K562 (cell line): ENCODE data around the gene TIPARP. TPM values are rescaled to one million over a fixed set of nuclear protein-coding genes. Genes with fewer than 3 reads are reported as not detected.

Experiments
- ATAC-seq: fragments of 200-7000 bp; cut with Tn5 transposase; 3 replicates; pipeline ENCODE4 v1.9.1; 2020; ENCODE audit warnings: moderate library complexity
- BruUV-seq: library from RNA; stranded (reverse); fragments of 400-500 nt; replicated peaks from 2 replicates; lab custom pipeline; 2021; lab: Mats Ljungman, UMichigan
- CTCF ChIA-PET: fragments of 300-600 bp; formaldehyde crosslinking; extraction: SDS; loops from one replicate; lab custom pipeline; 2021; ENCODE audit warnings: low intra/inter-chr PET ratio; lab: Yijun Ruan, JAX
- POLR2A ChIA-PET: fragments of 300-600, 350-650 bp; sonication (Branson Sonifier 250); formaldehyde crosslinking; extraction: SDS; loops from one replicate; lab custom pipeline; 2021; ENCODE audit warnings: antibody characterized with exemption, inconsistent platforms; lab: Yijun Ruan, JAX
- DNase-seq, 4 experiments: peaks; one replicate each; pipeline versions ENCODE4 v3.0.0 to v3.0.0-alpha.2; 2011 to 2018; ENCODE audit warnings: low spot score in 3 of 4, mixed read lengths in 3 of 4; ENCODE audit errors: extremely low read depth in 1 of 4
- FAIRE-seq: peaks from 2 replicates; lab custom pipeline; 2011; peaks lifted over from hg19 to GRCh38; lab: Jason Lieb, UNC
- H2AFZ ChIP-seq: 2 replicates; pipeline ENCODE4 v1.6.0; 2011; ENCODE audit warnings: low read depth, low read length, control low read depth, inconsistent platforms
- H3K27ac ChIP-seq: fragments of 200-600 bp; 3 replicates; pipeline ENCODE4 v1.8.0; 2011; ENCODE audit warnings: low read depth, mild to moderate bottlenecking, control low read depth, inconsistent platforms, low read length, moderate library complexity, mixed read lengths; ENCODE audit errors: extremely low read depth
- H3K27me3 ChIP-seq, 2 experiments: fragments of 300-600 bp in 1 of 2; 2 replicates in 1 of 2; 3 replicates in 1 of 2; pipeline versions ENCODE4 v1.6.0 to v1.8.0; 2011; ENCODE audit warnings: inconsistent platforms in 2 of 2, low read length in 2 of 2, mild to moderate bottlenecking in 1 of 2, mixed read lengths in 1 of 2, moderate library complexity in 1 of 2; ENCODE audit not compliant: control insufficient read depth in 2 of 2, insufficient read depth in 2 of 2
- H3K36me3 ChIP-seq: fragments of 300-600 bp; 3 replicates; pipeline ENCODE4 v1.8.0; 2011; ENCODE audit warnings: mild to moderate bottlenecking, low read length, inconsistent platforms; ENCODE audit not compliant: control insufficient read depth, insufficient read depth
- H3K4me1 ChIP-seq, 2 experiments: fragments of 200-600 bp in 1 of 2; replicated peaks in 1 of 2; 2 replicates in 1 of 2; 3 replicates in 1 of 2; pipeline versions ENCODE4 v1.5.1 to v1.8.0; 2011; ENCODE audit warnings: inconsistent platforms in 2 of 2, low read length in 2 of 2, mild to moderate bottlenecking in 1 of 2, mixed read lengths in 1 of 2, moderate library complexity in 1 of 2; ENCODE audit not compliant: control insufficient read depth in 2 of 2, insufficient read depth in 2 of 2
- H3K4me2 ChIP-seq: 2 replicates; pipeline ENCODE4 v1.6.1; 2011; ENCODE audit warnings: low read length, control low read depth, inconsistent platforms, mixed read lengths; ENCODE audit not compliant: insufficient read depth
- H3K4me3 ChIP-seq: fragments of 200-600 bp; sonication (generic), shearing (Covaris generic); 2 replicates; pipeline ENCODE4 v1.5.1; 2016; ENCODE audit warnings: control low read depth, inconsistent platforms
- H3K79me2 ChIP-seq: fragments of 200-600 bp; 3 replicates; pipeline ENCODE4 v1.8.0; 2011; ENCODE audit warnings: low read length, inconsistent platforms; ENCODE audit not compliant: control insufficient read depth, insufficient read depth
- H3K9ac ChIP-seq, 2 experiments: 2 replicates each; pipeline versions ENCODE4 v1.6.0 to v1.6.1; 2011; ENCODE audit warnings: low read depth in 2 of 2, low read length in 2 of 2, control low read depth in 1 of 2, inconsistent platforms in 1 of 2, mild to moderate bottlenecking in 1 of 2, mixed read lengths in 1 of 2; ENCODE audit not compliant: insufficient read depth in 1 of 2
- H3K9me1 ChIP-seq: one replicate; pipeline ENCODE4 v1.6.0; 2011; ENCODE audit warnings: inconsistent platforms, mild to moderate bottlenecking, low read length, moderate library complexity; ENCODE audit not compliant: control insufficient read depth, insufficient read depth
- H3K9me3 ChIP-seq: replicated peaks from 2 replicates; pipeline ENCODE4 v1.5.1; 2011; ENCODE audit warnings: low read depth, low read length, inconsistent platforms; ENCODE audit not compliant: control insufficient read depth, insufficient read depth
- H4K20me1 ChIP-seq: replicated peaks from 2 replicates; pipeline ENCODE4 v1.6.1; 2011; ENCODE audit warnings: low read length, inconsistent platforms, mixed read lengths; ENCODE audit not compliant: control insufficient read depth, insufficient read depth
- ARID1B ChIP-seq: fragments of 450-650 bp; IDR thresholded peaks from 2 replicates; pipeline ENCODE4 v1.6.1; 2016; ENCODE audit warnings: antibody characterized with exemption, mild to moderate bottlenecking, inconsistent platforms
- HNRNPH1 ChIP-seq: fragments of 200-400 bp; formaldehyde crosslinking; optimal IDR thresholded peaks from 2 replicates; pipeline ENCODE3; 2017; ENCODE audit warnings: low read depth, mild to moderate bottlenecking, low read length, moderate library complexity
- MAFF ChIP-seq: IDR thresholded peaks from 2 replicates; pipeline ENCODE4 v1.6.1; 2012; ENCODE audit warnings: low read length, improper control_type of control experiment
- MAFG ChIP-seq: fragments of 450-650 bp; conservative IDR thresholded peaks from 2 replicates; pipeline ENCODE4 v1.6.1; 2016; ENCODE audit warnings: missing genetic modification characterization, missing compliant biosample characterization
- MAX ChIP-seq: sonication (generic); formaldehyde crosslinking; IDR thresholded peaks from 2 replicates; pipeline ENCODE4 v1.9.0; 2022; ENCODE audit warnings: mild to moderate bottlenecking, missing genetic modification reagents
- NFIX ChIP-seq: fragments of 250-450 bp; sonication (Bioruptor Pico); IDR thresholded peaks from 2 replicates; pipeline ENCODE4 v1.4.0; 2020; ENCODE audit warnings: low read depth, mild to moderate bottlenecking, moderate library complexity
- NR3C1 ChIP-seq: sonication (generic); formaldehyde crosslinking; IDR thresholded peaks from 2 replicates; pipeline ENCODE4 v1.8.1; 2022; ENCODE audit warnings: missing genetic modification reagents
- RBM14 ChIP-seq: fragments of 200-400 bp; formaldehyde crosslinking; IDR thresholded peaks from 2 replicates; pipeline ENCODE4 v1.6.1; 2018; ENCODE audit warnings: low read depth, mild to moderate bottlenecking, low read length, moderate library complexity, borderline replicate concordance; ENCODE audit not compliant: insufficient read depth
- RERE ChIP-seq: sonication (generic); formaldehyde crosslinking; IDR thresholded peaks from 2 replicates; pipeline ENCODE4 v1.8.0; 2023; ENCODE audit warnings: missing genetic modification reagents, mild to moderate bottlenecking, borderline replicate concordance
- ZNF3 ChIP-seq: fragments of 250-450 bp; sonication (Bioruptor Pico); IDR thresholded peaks from 2 replicates; pipeline ENCODE4 v1.5.0; 2021; ENCODE audit warnings: mild to moderate bottlenecking, moderate library complexity
- ZNF316 ChIP-seq: fragments of 450-650 bp; IDR thresholded peaks from 2 replicates; pipeline ENCODE4 v1.6.1; 2016
- ZNF583 ChIP-seq: fragments of 250-450 bp; sonication (Bioruptor Pico); IDR thresholded peaks from 2 replicates; pipeline ENCODE4 v1.4.0; 2020
- WGBS: fragments of 100-300 bp; shearing (Covaris generic); methylation state at CpG from one replicate; pipeline ENCODE4 v1.1.6; 2016; ENCODE audit warnings: low coverage, mixed read lengths; ENCODE audit not compliant: insufficient coverage; ENCODE audit errors: missing lambda C conversion rate; 5-methylcytosine and 5-hydroxymethylcytosine counted together
- in situ Hi-C: fragments of 300-500 bp; cut with MboI; formaldehyde crosslinking; loops from 4 replicates; pipeline ENCODE4 v1.15.0; 2018; ENCODE audit warnings: inconsistent platforms, mixed read lengths
- intact Hi-C: fragments of 100-400 bp; cut with micrococcal nuclease; formaldehyde crosslinking; loops from 2 replicates; pipeline ENCODE4 v1.14.2; 2022
- polyA plus RNA-seq, 8 experiments: library from polyadenylated mRNA; depleted of rRNA in 4 of 8; stranded (reverse) in 5 of 8; unstranded in 3 of 8; fragments of >200 nt; fragmentation: Nextera tagmentation in 2 of 8; fragmentation: Illumina TruSeq in 1 of 8; extraction: Ambion mirVana in 2 of 8; extraction: Trizol in 1 of 8; gene quantifications; 2 replicates each; pipeline versions ENCODE4 v1.2.1 to v1.2.3, GENCODE V29; 2011 to 2014; ENCODE audit warnings: inconsistent platforms in 1 of 8, missing spikeins in 1 of 8
- total RNA-seq, 7 experiments: library from RNA; depleted of rRNA in 6 of 7; stranded (reverse); fragments of >200 nt in 6 of 7; fragmentation: Illumina TruSeq in 2 of 7; extraction: Trizol in 2 of 7; gene quantifications; 2 replicates each; pipeline versions ENCODE4 v1.2.1 to v1.2.3, GENCODE V29; 2011 to 2021; ENCODE audit warnings: low replicate concordance in 1 of 7
- TF ChIP-seq, protein P1 (sequence below): fragments of 450-650 bp; IDR thresholded peaks from 2 replicates; pipeline ENCODE4 v1.6.1; 2017; ENCODE audit warnings: antibody characterized with exemption, mild to moderate bottlenecking

TIPARP gene
- total and polyA plus RNA-seq, 9 of the 15 experiments (the other 6 are each of a cell fraction or from before 2014, with no cell fraction given) = 2.4 to 29.4 (median 15.1) TPM

DNA sequence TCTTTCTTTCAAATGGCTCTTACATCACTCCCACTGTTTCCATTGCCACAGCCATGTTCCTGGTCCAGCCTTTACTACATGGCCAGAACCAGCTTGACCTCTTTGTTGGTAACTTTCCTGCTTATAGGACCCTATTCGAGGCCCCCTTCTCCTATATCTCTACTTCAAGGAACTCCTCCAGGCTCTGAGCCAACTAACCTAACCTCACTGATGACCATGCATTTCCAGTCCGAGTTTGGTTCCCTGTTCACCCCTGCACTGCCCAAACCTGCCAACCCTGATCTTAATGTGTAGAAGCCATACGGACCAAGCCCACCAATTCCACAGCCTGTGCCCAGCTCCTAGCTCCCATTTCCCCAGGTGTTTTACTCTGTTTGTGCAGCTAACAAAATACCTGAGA lies 38.4 kb upstream of the TIPARP start:
- H3K4me3 ChIP-seq = no peak overlapping the region
- no TSS peak for BruUV-seq
- no peaks in the 10 kb centered on the region for H3K79me2 ChIP-seq
- peak; percentile 69 for ATAC-seq
- ChIA-PET POLR2A (interaction anchor here (1.1 kb wide), 1 partner anchor 81 kb away, joined by 3 read pairs; the partner anchor contains the start of gene SSR3), CTCF (no interaction called here)
- H3K9me3 ChIP-seq = no peaks in the 10 kb centered on the region
- H3K9me1 ChIP-seq = no peaks in the 10 kb centered on the region
- no peaks in the 10 kb centered on the region for H3K36me3 ChIP-seq
- DNase-seq = peak in 3 of 4 experiments; percentile 18 to 52 (median 46)
- FAIRE-seq = peak; percentile 64
- intact Hi-C loops (no loop called here), in situ Hi-C loops (no loop called here)
- H3K27ac ChIP-seq = no peak overlapping the region
- peaks cover 0 to 15% of the 10 kb centered on the region in 2 experiments; a peak in 4 of 5 replicates for H3K4me1 ChIP-seq
- no peaks in the 10 kb centered on the region for H4K20me1 ChIP-seq
- H3K27me3 ChIP-seq = no peaks in the 10 kb centered on the region
- peak overlapping the region; percentile 71 for H2AFZ ChIP-seq
- H3K9ac ChIP-seq = no peak overlapping the region
- H3K4me2 ChIP-seq = peak overlapping the region; percentile 32
- 7% methylated on average over 3 of the region's 3 CpGs for WGBS
- TF ChIP-seq HNRNPH1 = no peak
- peak; percentile 50 for TF ChIP-seq ZNF316
- TF ChIP-seq ZNF3 = no peak
- TF ChIP-seq MAFG (tag) = peak; percentile 49
- no peak for TF ChIP-seq ZNF583
- TF ChIP-seq NR3C1 = no peak
- no peak for TF ChIP-seq RBM14
- TF ChIP-seq MAX (CRISPR knock-in tag) = no peak
- TF ChIP-seq MAFF = peak; percentile 13; the same call in 1 of the 2 replicates
- TF ChIP-seq, protein P1, sequence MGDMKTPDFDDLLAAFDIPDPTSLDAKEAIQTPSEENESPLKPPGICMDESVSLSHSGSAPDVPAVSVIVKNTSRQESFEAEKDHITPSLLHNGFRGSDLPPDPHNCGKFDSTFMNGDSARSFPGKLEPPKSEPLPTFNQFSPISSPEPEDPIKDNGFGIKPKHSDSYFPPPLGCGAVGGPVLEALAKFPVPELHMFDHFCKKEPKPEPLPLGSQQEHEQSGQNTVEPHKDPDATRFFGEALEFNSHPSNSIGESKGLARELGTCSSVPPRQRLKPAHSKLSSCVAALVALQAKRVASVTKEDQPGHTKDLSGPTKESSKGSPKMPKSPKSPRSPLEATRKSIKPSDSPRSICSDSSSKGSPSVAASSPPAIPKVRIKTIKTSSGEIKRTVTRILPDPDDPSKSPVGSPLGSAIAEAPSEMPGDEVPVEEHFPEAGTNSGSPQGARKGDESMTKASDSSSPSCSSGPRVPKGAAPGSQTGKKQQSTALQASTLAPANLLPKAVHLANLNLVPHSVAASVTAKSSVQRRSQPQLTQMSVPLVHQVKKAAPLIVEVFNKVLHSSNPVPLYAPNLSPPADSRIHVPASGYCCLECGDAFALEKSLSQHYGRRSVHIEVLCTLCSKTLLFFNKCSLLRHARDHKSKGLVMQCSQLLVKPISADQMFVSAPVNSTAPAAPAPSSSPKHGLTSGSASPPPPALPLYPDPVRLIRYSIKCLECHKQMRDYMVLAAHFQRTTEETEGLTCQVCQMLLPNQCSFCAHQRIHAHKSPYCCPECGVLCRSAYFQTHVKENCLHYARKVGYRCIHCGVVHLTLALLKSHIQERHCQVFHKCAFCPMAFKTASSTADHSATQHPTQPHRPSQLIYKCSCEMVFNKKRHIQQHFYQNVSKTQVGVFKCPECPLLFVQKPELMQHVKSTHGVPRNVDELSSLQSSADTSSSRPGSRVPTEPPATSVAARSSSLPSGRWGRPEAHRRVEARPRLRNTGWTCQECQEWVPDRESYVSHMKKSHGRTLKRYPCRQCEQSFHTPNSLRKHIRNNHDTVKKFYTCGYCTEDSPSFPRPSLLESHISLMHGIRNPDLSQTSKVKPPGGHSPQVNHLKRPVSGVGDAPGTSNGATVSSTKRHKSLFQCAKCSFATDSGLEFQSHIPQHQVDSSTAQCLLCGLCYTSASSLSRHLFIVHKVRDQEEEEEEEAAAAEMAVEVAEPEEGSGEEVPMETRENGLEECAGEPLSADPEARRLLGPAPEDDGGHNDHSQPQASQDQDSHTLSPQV = peak; percentile 54; the same call in 1 of the 2 replicates
- no peak for TF ChIP-seq RERE (CRISPR knock-in tag)
- TF ChIP-seq ARID1B = peak; percentile 27; the same call in 1 of the 2 replicates
- TF ChIP-seq NFIX (CRISPR knock-in tag) = no peak
